Stimulated activated CD4-positive, alpha-beta T cell treated with anti-CD3 and anti-CD28 coated beads, Interleukin-1b, Interleukin-23, amount 100 ng/mL, for 4 hours (primary cell): ENCODE data around the gene GARIN5B.
A peak's percentile ranks its signal among the peaks of the same experiment; 100 is the strongest.
"Not testable (repeated sequence)": the region's sequence is repeated elsewhere in the genome, so short reads cannot be mapped to it uniquely, and the experiment has no call there.

ENCODE experiments used
- DNase-seq, 2 donors: peaks; one replicate each; pipeline ENCODE4 v3.0.0-alpha.2; 2020; ENCODE audit warnings: low read depth in 2 of 2

The GARIN5B gene

DNA sequence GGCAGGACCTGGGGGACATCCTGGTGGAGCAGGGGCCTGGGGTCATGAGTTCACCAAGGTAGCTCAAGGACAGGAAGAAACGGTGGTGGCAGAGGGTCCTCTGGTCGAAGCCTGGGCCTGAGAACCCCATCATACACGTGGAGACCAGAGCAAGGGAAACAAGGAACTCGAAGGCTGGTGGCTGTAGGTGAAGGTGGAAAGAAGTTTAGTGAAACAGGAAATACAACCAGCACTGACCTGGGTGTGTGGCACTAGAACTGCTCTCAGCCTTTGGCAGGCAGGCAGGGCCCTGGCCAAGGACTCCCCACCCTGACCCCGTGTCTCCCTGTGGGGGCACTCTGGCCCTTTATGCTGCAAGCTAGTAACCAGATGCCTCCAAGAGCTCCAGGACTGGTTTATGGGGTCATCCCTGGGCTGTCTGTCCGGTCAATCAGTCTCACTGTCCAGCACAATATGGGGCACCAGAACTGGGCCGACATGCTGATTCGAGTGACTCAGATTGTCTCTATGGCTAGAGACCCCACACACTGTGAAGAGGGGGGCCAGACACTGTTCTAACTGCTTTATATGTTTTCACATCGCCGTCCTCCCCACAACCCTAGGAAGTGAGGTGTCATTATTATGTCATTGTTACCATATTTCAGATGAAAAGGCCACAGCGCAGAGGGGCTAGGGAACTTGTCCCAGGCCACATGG is 12.3 kb downstream of the GARIN5B start:
- DNase-seq: no peak

DNA sequence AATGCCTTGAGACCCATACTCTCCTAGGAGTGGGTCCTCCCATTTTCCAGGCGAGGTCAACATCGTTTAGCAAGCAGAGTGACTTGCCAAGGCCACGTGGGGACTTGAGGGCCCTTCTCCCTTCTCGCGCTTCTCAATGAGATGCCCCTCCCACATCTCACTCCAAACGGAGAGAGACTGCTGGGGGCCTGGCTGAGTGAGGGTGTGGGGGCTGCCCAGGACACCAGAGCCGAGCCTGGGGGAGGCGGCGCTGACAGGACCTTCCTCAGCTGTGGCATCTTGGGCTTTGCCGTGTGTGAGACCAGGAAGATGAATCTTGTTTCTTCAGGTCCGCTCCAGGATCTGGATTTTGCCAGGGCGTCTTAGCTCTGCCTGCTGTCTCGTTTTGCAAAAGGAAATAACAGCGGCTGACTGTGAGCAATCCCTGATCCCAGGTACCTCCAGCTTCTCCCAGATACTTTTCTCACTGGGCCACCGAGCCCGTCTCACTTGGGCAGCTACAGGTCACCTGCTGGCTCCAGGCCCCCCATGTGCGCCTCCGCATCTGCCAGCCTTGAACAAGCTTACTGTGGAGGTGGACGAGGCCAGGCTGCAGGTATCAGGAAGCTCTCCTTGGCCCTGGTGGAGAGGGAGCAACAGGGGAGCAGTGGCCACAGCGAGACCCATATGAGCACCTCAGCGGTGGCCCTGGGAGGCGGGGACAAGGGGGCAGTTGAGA is 14.6 kb downstream of the GARIN5B start:
- no peak for DNase-seq

DNA sequence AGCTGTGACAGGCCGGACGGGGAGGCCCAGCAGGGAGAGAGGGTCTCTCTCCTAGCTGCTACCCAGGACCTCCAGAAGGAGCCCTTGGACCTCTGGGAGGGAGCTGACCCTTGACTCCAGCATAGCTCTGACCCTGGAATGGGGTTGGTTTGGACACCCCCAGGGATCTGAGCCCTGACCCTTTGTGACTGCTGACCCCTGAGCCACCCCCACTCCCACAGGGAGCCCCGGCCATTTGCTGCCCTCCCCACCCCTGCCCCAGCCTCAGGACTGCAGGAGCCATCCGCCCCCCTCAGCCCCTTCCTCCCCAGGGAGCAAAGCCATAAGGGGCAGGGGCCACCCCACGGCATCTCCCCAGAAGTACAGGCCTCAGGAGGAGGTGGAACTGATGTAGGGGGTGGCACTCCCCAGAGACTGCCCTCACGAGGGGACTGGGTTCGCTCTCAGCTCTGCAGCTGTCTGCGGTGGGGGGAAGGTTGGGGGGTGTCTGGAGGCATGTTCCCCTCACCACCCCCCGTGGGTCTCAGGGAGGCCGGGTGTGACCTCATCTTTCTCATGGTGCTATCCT is 15.5 kb downstream of the GARIN5B start:
- no peak for DNase-seq

DNA sequence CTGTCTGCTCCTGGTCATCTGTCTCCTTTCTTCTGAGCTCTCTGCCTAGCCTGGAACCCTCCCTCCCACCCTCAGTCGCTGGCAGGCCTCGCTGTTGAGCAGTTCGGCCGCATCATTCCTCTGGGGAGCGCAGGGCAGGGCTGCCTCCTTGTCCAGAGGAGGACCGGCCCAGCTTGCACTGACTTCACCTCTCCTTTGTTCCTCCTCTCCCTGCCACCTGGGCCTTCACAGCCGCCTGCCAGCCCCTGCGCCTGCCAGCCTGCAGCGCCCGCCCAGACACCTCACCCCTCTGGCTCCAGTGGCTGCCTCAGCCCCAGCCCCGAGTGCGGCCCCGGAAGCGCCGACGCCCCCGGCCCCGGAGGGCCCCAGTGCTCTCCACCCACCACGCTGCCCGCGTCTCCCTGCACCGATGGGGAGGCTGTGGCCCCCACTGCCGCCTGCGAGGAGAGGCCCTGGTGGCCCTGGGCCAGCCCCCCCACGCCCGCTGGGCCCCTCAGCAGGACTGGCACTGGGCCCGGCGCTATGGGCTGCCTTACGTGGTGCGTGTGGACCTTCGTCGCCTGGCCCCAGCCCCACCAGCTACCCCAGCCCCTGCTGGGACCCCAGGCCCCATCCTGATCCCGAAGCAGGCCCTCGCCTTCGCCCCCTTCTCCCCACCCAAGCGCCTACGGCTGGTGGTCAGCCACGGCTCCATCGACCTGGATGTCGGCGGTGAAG is 16.2 kb downstream of the GARIN5B start:
- no peak for DNase-seq

- DNase-seq: no peak
These were observed 17.0 kb downstream of the GARIN5B start for GRCh38 chr19:55345818-55346724.

GRCh38 chr19:55345101-55345817 is 17.8 kb downstream of the GARIN5B start:
- no peak for DNase-seq

DNA sequence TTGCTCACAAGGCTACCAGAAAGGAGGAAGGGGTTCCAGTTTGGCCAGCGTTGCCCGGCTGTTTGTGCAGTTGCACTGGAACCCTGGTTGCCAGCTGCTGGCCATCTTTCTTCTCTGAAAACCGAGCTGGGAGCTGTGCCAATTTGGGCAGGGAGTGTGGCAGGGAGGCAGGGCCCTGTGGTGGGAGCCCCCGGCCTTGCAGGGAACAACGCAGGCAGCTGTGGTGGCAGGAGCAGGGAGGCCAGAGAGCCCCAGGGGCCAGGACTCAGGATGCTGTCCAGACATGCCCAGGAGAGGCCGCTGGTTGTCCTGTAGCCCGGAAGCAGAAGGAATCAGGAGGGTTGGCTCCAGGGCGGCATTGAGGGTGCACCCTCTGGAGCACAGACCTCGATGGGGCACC is 18.6 kb downstream of the GARIN5B start:
- no peak for DNase-seq

DNA sequence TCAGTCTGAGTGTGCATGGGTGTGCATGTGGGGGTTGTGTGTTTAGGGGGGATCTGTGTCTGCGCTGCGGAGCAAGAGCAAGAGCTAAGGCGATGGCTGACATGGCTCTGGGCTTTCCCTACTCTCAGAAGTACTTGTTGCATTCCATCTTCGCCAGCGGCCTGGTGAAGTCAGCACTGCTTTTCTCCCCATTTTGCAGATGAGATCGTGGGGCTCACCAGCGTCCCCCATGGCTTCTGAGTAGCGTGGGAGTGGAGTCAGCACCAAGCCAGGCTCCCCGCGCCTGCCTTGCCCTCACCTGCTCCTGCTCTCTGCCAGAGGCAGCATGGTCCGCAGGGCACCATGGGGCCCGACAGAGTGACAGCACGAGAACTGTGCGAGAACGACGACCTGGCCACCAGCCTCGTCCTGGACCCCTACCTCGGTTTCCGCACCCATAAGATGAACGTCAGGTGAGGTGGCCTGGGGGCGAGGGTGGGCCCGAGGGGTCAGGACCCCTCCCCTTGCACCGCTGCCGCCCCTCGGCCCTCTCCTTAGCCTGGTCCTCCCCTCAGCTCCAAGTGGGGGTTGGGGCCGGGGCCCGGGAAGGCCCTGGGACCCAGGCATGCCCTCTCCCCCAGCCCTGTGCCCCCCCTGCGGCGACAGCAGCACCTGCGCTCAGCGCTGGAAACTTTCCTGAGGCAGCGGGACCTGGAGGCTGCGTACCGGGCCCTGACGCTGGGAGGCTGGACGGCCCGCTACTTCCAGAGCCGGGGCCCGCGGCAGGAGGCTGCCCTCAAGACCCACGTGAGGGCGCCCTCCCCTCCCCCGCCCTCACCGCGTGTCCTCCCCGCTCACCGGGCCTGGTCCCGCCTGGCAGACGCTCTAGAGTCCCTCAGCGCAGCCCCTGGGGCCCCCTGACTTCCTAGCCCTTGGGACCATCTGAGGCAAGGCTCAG is 21.2 kb downstream of the GARIN5B start:
- no peak for DNase-seq

- DNase-seq: peak; percentile 33 to 59
These were observed 21.9 kb downstream of the GARIN5B start for GRCh38 chr19:55341171-55341588.

DNA sequence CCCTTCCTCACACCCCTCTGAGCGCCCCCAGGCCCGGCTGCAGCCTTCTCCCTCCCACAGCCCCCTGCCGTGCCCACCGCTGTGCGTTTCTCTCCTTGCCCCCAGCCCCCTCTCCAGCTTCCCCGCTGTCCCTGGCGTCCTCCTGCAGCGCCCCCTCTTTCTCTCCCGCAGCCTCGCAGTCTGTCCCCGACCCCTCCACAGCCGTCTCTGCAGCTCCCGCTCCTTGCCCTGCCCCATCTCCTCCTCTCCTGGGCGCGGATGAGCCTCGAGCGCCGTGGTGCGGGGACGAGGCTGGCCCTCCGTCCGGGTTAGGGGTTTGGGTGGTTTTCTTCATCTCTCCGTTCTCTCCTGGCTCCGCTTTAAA is 22.3 kb downstream of the GARIN5B start:
- DNase-seq: no peak

GRCh38 chr19:55339889-55340783 is 22.9 kb downstream of the GARIN5B start:
- no peak for DNase-seq

DNA sequence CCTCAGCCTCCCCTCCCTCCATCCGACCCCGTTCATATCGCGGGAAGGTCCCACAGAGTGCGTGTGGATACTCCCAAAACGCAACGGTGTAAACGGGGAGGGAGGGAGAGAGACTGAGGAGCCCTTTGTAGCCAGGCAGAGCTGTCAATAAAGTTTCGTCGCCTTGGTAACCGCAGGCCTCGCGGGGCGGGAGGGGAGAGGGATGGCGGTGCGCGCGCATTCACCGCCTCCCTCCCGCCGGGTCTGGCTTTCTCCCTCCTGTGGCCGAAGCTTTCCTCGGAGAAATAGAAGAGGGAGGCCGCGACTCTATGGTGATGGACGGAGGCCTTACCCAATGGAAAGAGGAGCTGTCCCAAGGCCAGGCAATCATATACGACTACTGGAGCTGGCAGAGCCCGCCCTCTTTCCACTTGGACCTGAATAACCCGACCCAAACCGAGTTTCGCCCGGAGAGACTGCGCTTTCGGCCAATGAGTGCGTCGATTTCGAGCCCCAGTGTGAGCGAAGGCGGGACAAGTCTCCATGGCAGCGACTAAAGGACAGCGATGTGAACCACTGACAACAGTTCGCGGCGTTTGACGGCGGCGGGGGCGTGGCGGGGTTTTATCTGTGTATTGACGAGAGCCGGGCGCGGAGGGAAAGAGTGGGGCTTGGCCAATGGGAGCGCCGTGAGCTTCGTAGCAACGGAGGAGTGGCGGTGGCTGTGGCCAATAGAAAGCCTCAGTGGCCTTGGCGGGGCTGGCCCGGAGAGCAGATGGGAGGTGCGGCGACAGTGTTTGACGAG is 23.8 kb downstream of the GARIN5B start, which contains the start of gene KMT5C:
TSS of gene KMT5C (plus strand) at position 772 of the 784 bp plus-strand sequence. CDS start 2,061 bp downstream, outside the sequence.
- DNase-seq: peak; percentile 100

- no peak for DNase-seq
These were observed 27.0 kb downstream of the GARIN5B start for GRCh38 chr19:55336101-55336500.

DNA sequence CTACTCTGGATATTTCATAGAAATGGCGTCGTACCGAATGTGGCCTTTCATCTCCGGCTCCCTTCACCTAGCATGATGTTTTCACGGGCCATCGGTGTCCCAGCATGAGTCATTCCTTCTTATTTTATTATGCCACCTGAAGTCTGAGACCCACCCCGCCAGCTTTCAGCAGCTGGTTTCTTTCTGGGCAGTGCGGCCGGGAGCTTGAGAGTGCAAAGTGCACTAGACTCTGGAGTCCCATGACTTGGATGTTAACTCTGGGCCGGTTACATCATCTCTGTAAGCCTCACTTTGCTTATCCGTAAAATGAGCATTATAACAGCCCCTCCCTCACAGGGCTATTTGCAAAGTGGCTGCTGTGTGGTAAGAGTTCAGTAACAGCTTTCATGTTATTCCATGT is 29.2 kb downstream of the GARIN5B start:
- no peak for DNase-seq

DNA sequence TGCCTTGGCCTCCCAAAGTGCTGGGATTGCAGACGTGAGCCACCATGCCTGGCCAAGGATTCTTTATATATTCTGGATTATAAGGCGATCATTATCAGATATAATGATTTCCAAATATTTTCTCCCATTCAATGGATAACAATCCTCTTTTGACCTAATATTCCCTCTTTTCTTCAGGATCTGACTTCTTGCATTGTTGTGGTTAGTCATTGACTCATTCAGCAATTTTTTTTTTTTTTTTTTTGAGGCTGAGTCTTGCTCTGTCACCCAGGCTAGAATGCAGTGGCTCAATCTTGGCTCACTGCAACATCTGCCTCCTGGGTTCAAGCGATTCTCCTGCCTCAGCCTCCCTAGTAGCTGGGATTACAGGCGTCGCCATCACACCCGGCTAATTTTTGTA is 33.3 kb downstream of the GARIN5B start:
- DNase-seq: not testable (repeated sequence)

- not testable (repeated sequence) for DNase-seq
These were observed 34.2 kb downstream of the GARIN5B start for GRCh38 chr19:55328774-55329318.

- DNase-seq: no peak
These were observed 37.9 kb downstream of the GARIN5B start, which contains the start of gene TMEM150B for GRCh38 chr19:55325172-55325571. TSS of gene TMEM150B (minus strand) at chr19:55325341. CDS start at chr19:55321036, 4,305 bp downstream.
